Fibroblast of peridontal ligament (primary cell): ENCODE measurements around the gene ZBED1.
A peak's percentile ranks its signal among the peaks of the same experiment; 100 is the strongest.
"Not testable (repeated sequence)": the region's sequence is repeated elsewhere in the genome, so short reads cannot be mapped to it uniquely, and the experiment has no call there.

Experiments
- DNase-seq: peaks from one replicate; pipeline ENCODE4 v3.0.0-alpha.2; 2010; ENCODE audit errors: extremely low read depth

The ZBED1 gene

GRCh38 chrX:2519638-2520037 lies 18.9 kb upstream of the ZBED1 start:
- DNase-seq, result not testable (repeated sequence)

GRCh38 chrX:2517055-2517454 lies 16.3 kb upstream of the ZBED1 start:
- DNase-seq, result no peak

GRCh38 chrX:2516623-2517022 lies 15.8 kb upstream of the ZBED1 start:
- DNase-seq, result no peak

- no peak for DNase-seq
These were observed 13.4 kb upstream of the ZBED1 start for GRCh38 chrX:2514131-2514530.

GRCh38 chrX:2513121-2513664 lies 12.4 kb upstream of the ZBED1 start:
- no peak for DNase-seq

GRCh38 chrX:2512501-2512900 lies 11.7 kb upstream of the ZBED1 start:
- DNase-seq, result no peak

GRCh38 chrX:2511326-2511725 lies 10.6 kb upstream of the ZBED1 start:
- no peak for DNase-seq

- DNase-seq, result no peak
These were observed 8.0 kb upstream of the ZBED1 start for GRCh38 chrX:2508648-2509335.

- no peak for DNase-seq
These were observed 7.3 kb upstream of the ZBED1 start for GRCh38 chrX:2507904-2508627.

- DNase-seq, result no peak
These were observed 6.4 kb upstream of the ZBED1 start for GRCh38 chrX:2507196-2507595.

- DNase-seq, result not testable (repeated sequence)
These were observed 4.6 kb upstream of the ZBED1 start for GRCh38 chrX:2505341-2505740.

- no peak for DNase-seq
These were observed 4.0 kb upstream of the ZBED1 start for GRCh38 chrX:2504706-2505332.

GRCh38 chrX:2503591-2504500 lies 3.1 kb upstream of the ZBED1 start:
- no peak for DNase-seq

- DNase-seq, result peak; percentile 29
These were observed 2.1 kb upstream of the ZBED1 start for GRCh38 chrX:2502668-2503519.

- DNase-seq, result no peak
These were observed 1.4 kb upstream of the ZBED1 start for GRCh38 chrX:2502120-2502667.

GRCh38 chrX:2501559-2502102 lies 855 bp upstream of the ZBED1 start:
- no peak for DNase-seq

- peak; percentile 56 for DNase-seq
These were observed 529 bp downstream of the ZBED1 start for GRCh38 chrX:2500091-2500802.

GRCh38 chrX:2499507-2499906 lies 1.3 kb downstream of the ZBED1 start:
- DNase-seq, result no peak

GRCh38 chrX:2498781-2499302 lies 1.9 kb downstream of the ZBED1 start:
- DNase-seq, result peak; percentile 43
